ENCODE data around the gene GRIA1.

DNA sequence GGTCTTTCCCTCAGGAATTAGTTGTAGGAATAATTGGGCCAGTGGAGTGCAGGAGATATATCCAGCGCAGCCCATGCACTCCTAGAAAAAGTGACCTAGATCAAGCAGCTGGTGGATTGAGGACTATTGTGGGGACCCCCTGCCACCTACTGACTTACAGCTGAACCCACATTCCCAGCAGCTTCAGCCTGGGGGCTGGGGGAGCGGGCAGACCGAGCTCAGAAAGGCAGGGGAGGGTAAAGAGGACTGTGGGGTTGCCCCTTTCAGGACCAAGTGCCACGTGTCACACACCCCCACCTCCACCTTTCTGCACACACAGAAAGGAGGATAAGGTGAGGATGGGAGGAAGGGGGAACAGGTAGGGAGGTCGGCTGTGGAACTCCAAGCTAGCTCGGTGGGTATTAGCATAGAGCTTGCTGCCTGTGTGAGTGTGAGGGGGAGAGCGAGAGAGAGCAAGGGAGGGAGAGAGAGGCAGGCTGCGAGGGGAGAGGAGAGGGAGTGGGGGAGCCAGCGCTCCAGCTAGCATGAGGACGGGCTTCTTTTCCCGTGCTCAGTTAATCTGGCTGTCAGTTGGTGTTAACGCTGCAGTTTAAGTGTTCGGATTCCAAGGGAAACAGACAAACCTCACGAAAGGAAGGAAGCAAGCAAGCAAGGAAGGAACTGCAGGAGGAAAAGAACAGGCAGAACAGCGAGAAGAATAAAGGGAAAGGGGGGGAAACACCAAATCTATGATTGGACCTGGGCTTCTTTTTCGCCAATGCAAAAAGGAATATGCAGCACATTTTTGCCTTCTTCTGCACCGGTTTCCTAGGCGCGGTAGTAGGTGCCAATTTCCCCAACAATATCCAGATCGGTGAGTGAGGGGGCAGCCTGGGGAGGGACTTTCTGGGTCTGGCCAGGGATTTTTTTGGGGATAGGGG, at the start of gene GRIA1:
- no peak for TF ChIP-seq TAF1 (IDR thresholded peaks at IDR 0.05; ENCODE audit: low read depth)
- no peak for TF ChIP-seq NFIC (IDR thresholded peaks at IDR 0.05)
- TF ChIP-seq EP300 (IDR thresholded peaks at IDR 0.05; ENCODE audit: borderline replicate concordance) = no peak
- TF ChIP-seq RAD21 (IDR thresholded peaks at IDR 0.05; ENCODE audit: low read depth) = no peak
- TF ChIP-seq YY1 (IDR thresholded peaks at IDR 0.05; ENCODE audit: low read depth) = no peak
- TF ChIP-seq ZBTB7A (IDR thresholded peaks at IDR 0.05; ENCODE audit: low read depth) = no peak
- TF ChIP-seq, protein P1, sequence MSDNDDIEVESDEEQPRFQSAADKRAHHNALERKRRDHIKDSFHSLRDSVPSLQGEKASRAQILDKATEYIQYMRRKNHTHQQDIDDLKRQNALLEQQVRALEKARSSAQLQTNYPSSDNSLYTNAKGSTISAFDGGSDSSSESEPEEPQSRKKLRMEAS (IDR thresholded peaks at IDR 0.05) = no peak
- TF ChIP-seq, protein P2, sequence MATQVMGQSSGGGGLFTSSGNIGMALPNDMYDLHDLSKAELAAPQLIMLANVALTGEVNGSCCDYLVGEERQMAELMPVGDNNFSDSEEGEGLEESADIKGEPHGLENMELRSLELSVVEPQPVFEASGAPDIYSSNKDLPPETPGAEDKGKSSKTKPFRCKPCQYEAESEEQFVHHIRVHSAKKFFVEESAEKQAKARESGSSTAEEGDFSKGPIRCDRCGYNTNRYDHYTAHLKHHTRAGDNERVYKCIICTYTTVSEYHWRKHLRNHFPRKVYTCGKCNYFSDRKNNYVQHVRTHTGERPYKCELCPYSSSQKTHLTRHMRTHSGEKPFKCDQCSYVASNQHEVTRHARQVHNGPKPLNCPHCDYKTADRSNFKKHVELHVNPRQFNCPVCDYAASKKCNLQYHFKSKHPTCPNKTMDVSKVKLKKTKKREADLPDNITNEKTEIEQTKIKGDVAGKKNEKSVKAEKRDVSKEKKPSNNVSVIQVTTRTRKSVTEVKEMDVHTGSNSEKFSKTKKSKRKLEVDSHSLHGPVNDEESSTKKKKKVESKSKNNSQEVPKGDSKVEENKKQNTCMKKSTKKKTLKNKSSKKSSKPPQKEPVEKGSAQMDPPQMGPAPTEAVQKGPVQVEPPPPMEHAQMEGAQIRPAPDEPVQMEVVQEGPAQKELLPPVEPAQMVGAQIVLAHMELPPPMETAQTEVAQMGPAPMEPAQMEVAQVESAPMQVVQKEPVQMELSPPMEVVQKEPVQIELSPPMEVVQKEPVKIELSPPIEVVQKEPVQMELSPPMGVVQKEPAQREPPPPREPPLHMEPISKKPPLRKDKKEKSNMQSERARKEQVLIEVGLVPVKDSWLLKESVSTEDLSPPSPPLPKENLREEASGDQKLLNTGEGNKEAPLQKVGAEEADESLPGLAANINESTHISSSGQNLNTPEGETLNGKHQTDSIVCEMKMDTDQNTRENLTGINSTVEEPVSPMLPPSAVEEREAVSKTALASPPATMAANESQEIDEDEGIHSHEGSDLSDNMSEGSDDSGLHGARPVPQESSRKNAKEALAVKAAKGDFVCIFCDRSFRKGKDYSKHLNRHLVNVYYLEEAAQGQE (IDR thresholded peaks at IDR 0.05; ENCODE audit: low read depth) = no peak
- no peak for TF ChIP-seq TCF12 (IDR thresholded peaks at IDR 0.05; ENCODE audit: low read depth)
- TF ChIP-seq FOXM1 (IDR thresholded peaks at IDR 0.05; ENCODE audit: borderline replicate concordance, low read depth) = no peak
- no peak for TF ChIP-seq TEAD4 (IDR thresholded peaks at IDR 0.05)
